ENCODE data around the gene TMEM125.

- TF ChIP-seq GATA3 (IDR thresholded peaks at IDR 0.05; ENCODE audit: low read depth, low read length) (no peak), GATA2 (IDR thresholded peaks at IDR 0.05; ENCODE audit: low read depth, low read length) (no peak)
Measured at GRCh38 chr1:43315481-43315880, 45.7 kb downstream of the TMEM125 start.
